HG02642 (cell line): ENCODE results near the gene MTARC1.

Experiments
- ATAC-seq: cut with Tn5 transposase; IDR thresholded peaks from one replicate; pipeline ENCODE4 v1.9.1; 2021; ENCODE audit warnings: mild to moderate bottlenecking; ENCODE audit not compliant: unreplicated experiment, poor library complexity

MTARC1 gene

DNA sequence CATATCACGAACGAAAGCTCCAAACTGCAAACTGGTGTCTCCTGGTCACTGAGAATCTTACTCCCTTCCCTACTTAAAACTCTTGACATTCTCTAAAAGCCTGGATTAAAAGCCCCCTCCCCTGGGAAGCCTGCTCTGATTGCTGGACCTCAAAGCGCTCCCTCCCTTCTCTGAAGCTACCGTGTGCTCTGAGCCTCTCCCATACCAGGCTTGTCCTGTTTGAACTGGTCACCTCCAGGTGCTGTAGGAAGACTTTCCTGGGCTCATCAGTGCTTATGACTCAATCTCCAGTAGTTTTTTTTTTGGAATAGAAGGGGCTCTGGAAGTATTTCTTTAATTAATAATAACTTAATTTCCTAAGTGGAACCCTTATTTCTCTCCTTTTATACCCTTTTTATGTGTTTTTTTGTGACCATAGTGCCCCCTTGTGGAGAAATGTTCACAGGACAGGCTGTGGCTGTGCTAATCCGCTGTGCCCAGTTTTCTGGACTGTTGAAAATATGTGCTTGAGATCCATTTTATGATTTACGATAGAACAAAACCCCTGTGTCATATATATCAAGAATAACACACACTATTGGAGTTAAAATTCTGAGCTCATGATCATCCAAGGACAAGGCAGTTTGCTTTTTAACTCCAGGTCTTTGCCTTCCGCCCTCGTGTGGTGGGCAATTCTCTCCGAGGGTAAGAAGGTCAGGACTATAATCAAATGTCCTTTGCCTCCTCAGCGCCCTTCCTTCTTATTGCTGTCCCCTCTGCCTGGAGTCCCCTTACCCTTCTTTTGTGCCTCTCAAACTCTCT is 16.9 kb downstream of the MTARC1 start:
- no peak for ATAC-seq

DNA sequence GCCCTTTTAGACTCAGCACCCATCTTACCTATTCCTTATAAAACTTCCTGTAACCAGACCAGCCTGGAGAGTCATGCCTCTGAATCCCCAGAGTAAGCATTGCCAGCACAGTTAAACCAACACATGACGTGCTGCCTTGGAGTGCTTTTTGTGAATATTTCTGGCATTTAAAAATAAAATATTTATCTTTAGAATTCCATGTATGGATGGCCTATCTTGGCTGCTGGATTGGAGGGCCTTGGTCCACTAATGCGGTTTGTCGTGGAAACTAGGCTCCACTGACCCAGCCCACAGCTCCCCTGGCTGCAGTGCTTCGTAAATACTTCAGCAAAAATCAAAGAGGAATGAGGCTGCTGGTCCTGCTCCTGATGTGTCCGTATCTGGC is 17.5 kb downstream of the MTARC1 start:
- no peak for ATAC-seq

DNA sequence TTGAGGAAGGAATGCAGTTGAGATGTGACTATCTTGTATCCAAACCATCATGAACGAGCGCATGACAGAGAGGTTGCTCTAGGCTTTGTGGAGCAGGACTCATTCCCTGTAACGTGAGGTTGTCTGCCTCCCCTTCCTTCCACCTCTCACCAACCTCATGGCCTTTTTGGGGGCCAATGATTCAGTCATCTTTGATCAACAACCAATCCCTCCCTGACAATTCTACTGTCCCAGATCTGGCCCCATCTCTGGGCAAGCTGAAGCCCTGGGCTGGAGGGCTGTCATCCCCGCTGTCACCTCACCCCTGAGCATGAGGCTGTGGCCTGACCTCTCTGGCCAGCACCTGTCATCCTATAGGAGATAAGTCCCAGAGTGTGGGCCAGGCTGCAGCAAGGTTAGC is 19.7 kb downstream of the MTARC1 start:
- no peak for ATAC-seq

DNA sequence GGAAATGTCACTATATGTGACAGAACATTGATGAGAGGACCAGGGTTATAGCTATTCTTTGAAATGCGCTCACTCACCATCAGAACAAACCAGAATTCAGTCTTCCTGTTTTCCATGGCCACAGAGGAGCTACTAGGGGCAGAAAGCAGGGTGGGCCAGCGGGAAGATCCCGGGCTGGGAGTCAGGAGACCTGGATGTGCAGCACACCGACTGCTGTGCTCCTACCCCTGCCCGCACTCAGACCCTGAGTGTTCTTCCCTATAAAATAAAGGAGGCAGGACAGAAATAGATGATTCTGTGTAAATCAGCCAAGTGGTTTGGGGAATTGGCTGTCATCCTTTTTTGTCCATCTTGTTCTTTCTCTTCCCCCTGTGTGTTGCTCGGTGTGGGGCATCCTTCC is 21.0 kb downstream of the MTARC1 start:
- no peak for ATAC-seq

DNA sequence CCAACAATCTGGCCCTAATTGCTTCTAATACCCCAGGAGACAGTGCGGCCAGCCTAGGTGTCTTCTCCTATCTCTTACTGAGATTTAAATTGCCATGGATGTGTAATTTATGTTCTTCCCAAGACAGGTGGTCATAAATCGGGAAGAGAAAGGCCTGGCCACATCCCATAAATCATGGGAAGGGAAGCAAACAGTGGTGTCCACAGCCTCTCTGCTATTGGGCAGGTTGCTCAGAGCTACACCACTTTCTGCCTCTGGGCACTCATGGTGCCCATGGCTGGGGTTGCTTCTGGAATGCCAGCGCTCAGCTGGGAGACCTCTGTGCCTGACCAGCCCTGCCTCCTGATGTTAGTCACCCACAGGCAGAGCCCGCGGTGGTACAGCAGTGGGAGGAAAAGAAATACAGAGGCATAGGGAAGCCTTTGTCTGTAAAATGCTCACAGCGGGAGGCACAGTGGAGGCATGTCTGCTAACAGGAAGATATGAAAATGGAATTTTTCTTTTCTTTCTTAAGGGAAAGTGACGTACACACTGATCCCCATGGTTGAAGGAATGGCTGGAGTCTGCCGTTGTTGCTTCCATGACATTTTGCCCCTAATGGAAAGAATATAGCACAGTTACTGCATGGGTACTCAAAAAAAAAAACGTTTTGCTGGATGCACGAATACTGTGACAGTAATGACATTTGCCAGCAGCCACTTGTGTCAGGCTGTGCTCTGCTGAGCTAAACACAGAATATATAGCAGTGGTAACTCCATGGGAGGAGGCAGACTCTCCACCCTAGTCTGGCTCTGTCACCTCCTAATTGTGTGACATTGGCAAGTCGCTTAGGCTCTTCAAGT is 21.9 kb downstream of the MTARC1 start:
- no peak for ATAC-seq

DNA sequence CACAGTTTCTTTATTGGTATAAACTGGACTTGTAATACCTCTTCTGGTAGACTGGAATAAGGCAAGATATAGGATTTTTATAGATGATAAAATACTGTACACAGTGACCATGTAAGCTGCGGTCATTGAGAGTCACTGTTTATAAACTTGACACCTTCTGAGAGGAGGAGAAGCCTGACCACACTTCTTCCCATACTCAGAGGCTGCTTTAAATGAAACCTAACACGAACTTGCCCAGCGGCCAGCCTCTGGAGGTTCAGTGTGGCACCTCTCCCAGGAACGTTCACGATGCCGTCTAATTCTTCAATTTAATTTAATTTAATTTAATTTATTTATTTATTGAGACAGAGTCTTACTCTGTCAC is 22.5 kb downstream of the MTARC1 start:
- ATAC-seq, result no peak

DNA sequence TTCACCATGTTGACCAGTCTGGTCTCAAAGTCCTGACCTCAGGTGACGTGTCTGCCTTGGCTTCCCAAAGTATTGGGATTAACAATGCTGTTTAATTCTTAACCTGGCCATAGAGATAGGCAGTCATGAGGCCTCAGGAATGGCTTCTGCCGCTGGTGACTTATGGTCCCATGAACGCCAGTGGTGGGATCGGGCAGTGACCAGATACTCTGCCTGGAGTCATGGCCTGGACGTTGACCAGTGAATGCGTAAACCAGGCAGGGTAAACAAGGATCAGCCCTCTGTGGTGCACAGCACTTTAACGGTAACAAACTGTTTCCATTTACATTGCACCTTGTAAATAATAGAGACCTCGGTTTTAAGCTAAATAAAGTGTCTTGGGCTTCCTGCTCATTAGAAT is 23.0 kb downstream of the MTARC1 start:
- no peak for ATAC-seq

DNA sequence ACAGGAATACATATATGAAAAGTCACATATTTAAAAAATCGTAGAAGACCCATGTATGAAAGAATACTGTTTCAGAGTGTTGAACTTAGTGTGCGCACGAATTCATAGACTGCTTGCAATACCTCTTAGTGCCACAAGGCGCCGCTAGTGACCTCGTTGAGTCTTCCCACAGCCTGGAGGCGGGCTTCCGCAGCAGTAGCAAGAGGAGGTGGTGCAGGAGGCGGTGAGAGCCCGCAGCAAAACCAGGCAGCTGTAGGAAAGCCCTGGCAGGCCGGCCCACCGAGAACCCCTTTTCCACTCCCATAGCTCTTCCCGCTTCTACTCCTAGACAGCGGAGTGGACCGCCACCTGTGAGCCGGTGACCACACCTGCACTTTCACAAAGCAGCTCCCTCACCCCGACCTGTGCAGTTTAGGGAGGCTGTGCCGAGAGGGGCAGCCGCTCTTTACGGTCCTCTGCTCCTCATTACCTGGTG is 23.5 kb downstream of the MTARC1 start:
- peak; percentile 91 for ATAC-seq

DNA sequence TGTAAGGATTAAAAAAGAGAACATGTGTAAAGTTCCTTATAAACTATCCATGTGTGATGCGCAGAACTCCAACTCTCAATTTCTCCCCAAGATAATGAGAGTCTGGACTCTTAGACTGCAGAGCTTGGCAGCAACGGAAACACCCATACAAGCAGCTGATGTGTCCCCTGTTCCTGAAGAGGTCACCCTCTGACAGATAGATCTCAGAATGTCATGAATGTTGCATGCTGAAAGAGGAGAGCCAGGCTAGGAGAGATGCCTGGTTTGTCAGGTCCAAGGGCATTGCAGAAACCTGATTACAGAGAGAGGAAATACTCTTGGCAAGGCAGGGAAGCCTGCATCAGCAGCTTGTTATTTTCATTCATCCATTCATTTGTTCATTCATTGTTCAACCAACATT is 24.2 kb downstream of the MTARC1 start:
- ATAC-seq, result no peak

DNA sequence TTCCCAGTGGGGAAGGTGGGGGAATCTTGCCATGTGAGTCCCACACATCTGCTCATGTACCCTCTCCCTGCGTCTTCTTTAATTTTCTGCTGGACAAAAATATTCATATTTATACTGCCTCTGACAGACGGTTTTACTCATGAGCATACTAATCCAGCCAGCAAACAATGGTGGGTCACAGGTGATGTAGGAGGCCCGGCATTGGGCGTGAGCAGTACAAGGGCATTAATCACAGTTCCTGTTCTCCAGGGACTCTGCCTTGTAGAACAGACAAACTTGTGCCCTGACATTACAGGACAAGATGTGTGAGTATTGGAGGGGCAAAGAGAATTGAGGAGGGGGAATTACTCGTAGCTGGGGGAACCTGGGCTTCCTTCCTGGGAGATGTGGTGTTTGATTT is 25.0 kb downstream of the MTARC1 start:
- ATAC-seq, result no peak

DNA sequence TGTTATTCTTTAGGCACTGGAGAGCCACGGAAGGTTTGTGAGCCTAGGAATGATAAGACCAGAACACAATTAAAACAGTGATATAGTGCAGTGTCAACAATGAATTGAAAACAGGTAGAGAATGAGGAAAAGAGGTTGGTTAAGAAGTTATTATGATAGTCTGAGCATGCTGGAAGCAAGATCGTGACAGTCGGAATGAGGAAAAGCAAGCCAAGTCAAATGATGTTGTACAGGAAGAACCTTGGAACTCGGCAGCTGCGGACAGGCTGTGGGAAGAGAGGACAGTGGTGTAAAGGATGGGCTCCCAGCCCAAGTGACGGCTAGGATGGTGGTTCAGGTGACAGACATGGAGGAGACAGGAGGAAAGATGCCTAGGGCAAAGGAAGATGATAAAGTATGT is 25.6 kb downstream of the MTARC1 start:
- no peak for ATAC-seq

DNA sequence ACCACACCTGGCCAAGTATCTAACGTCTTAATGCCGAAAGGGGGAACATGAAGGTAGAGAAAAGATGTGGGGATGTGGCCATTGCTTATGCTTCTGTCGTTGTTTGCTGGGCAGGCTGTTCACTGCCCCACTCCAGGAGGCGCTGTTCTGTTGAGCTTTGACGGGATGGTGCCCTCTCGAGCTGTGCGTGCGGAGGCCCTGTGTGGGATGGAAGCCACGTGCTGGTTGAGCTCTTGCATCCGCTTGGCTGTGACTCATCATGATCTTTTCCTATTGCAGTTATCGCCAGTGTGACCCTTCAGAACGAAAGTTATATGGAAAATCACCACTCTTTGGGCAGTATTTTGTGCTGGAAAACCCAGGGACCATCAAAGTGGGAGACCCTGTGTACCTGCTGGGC is 26.3 kb downstream of the MTARC1 start:
- ATAC-seq, result no peak

DNA sequence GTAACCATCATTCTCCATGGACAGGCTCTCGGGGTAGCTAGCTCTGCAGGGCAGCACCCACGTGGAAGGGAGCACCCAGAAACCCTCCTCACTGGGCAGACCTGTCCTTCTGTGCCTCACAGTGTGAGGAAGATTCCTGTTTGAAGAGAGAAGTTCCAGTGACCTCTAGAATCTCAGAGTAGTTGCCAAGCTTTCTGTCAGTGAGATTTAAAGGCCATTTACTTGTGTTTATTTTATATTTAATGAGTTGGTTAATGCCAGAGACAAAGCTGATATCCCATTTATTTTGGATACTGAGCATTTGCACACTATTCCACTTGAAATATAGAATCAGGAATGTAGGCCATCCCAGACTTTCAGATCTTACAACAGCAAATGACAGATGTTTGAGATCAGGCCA is 28.7 kb downstream of the MTARC1 start:
- no peak for ATAC-seq

DNA sequence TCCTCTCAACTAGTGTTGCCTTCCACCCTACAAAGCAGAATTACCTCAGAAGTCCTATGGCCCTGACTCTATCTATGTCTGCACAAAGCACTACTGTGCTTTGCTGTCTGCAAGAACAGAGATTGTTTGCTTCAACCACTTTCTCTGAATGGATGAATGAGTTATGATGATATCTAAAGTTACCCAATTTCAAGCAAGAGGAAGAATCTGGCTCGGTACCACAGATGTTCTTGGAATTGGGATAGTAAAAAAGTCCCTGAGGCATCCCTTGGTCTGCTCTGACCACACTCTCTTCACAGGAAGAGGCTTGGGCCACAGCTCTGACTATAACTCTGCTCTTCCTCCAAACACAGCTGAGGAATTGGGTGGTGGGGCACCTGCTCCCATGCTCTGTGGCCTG is 31.2 kb downstream of the MTARC1 start:
- no peak for ATAC-seq

DNA sequence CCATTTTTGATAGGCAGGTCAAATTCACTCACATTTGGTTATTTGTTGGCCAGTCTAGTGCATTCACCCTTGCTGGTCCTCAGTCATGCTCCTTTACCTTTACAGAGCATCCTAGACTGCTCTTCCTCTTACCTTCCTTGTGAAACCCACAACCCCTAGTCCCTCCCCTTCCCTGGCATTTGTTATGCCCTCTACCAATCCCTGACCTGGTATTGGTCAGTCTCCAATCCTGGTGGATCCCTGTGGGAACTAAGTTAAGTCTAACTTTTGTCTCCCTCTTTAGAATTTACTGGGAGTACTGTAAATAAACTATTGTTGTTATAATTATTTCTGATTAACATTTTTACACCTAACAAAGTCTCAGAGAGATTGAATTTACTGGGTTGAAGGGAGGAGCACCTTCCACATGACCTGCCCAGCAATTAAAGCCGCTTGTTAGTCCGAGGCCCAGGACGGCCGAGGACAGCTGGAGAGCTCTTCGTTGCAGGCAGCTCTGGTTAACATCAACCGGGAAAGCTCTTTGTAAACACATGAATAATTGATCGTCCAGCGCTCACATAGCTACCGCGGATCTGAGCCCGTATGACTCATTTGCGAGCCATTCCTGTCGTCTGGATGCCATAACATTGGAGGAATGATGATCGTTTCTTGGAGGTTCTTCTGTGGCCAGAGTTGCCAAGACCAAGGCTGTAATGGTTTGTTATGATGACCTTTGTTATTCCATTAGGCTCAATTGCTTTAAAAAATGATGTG is 31.9 kb downstream of the MTARC1 start:
- ATAC-seq, result no peak

DNA sequence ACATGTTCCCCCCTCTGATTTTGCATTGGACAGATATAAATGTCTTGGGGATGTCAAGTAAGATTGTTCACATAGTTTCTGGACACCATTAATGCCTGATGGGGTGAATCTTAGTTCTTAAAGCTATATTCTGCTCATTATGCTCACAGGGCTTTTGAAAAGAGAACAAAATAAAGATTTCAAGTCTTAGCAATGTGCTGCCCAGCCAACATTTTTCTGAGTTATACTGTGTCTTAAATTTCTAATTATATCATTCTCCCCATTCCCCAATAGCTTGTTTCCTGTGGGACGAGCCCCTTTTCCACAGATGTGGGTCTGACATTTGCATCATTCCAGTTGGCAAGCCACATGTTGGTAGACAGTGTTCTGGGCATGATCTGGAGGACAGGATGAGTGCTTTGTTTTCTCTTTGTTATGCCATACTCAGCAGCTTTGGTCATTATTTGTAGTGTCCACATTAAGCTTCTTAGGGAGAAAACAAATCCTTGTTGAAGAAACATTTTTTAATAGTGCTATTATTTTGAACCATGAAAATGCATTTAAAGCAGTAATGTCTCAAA is 32.8 kb downstream of the MTARC1 start:
- no peak for ATAC-seq

DNA sequence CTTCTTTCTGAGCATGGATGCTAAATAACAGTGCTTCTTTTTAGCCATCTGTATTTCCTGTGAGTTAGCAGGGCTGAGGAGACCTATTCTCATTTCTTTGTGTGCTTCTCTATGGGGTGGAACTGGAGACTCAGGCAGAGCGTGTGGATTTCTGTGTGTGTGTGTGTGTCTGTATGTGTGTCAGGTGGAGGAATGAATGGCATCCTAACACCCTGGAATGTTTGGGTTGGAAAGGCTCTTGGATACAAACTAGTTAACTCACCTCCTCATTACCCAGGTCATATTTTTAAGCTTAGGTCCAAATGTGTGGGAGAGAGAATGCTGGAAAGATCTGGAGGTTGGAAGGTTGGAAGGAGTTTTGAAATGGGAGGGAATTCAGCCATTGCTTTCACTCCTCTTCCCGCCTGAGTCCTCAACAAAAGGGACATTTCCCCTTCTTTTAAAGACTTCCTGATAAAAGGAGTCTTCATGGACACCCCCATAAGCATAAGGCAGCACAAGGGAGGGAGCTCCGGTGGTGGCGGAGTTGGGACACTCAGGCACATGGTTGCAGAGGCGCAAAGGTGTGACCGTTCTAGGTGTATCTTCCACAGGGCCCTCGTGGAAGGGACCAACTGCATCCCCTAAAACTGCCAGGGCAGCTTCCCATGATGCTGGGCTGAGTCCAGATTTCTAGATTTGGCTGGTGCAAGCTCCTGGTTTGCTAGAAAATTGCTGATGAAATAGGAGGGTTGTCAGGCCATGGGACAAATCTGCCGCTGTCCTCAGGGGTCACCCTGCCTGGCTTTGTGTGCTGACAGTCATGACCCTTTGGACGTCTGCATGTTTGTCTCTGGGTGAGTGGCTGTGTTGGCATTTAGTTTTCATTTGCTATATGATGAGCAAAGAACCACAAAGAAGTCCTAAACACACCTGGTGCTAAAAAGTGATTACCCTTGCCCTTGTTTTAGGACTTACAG is 37.6 kb downstream of the MTARC1 start:
- no peak for ATAC-seq

DNA sequence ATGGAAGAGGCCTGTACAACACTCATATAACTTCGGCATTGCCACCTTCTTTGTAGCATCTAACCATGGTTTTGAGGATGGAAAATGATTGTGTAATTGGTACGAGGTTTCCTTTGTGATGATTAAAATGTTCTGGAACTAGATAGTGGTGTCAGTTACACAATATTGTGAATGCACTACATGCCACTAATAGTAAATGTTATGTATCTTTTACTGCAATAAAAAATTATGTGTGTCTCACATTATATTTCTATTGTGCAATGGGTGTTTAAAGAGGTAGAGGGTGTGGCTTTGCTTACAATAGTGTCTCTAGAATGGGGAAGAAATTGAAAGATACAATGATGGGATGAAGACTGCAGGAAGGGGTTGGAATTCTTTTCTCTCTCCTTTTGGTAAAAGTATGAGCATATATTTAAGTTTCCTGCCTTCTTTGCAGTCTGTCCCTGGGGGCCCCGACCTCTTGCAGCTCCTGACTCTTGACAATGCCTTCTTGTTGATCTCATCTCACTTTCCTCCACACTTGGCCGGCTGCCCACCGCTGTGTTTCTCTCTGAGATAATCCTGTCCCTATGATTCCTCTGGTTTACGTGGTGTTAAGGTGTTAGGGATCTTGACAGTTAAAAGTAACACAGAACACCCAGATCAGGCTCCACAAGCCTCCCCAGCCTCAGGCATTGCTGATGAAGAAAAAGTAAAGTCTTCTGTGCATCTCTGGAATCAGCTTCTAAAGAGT is 39.3 kb downstream of the MTARC1 start:
- ATAC-seq, result no peak

DNA sequence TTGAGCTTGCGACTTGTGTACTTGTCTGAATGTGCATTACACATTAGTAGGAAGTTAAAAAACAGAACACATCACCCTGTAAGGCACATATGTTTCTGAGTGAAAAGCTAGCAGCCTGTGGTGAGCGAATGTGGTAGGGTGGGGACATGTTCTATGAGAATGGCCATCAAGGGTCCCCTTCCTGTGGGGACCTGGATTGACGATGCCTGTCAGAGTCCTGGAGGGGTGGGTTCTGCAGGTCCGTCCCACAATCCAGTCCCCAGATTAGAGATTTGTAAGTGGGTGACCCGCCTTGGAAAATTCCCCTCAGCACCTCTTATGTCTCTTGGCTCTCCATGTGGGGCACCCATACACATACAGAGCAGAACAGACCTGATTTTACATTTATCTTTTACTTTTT is 40.0 kb downstream of the MTARC1 start:
- ATAC-seq, result no peak
